AG09319 (cell line): ENCODE measurements around the gene GEMIN2.
"Not testable (repeated sequence)": the region's sequence is repeated elsewhere in the genome, so short reads cannot be mapped to it uniquely, and the experiment has no call there.

Experiments
- DNase-seq: peaks from one replicate; pipeline ENCODE4 v3.0.0-alpha.2; 2010; ENCODE audit warnings: low read depth; ENCODE audit errors: extremely low read depth
- CTCF ChIP-seq: IDR thresholded peaks from 2 replicates; pipeline ENCODE4 v1.5.1; 2011; ENCODE audit warnings: low read depth, mild to moderate bottlenecking, inconsistent platforms, low read length, moderate library complexity

Gene GEMIN2

GRCh38 chr14:39160494-39160893 lies 46.4 kb downstream of the GEMIN2 start:
- no peak for TF ChIP-seq CTCF
- no peak for DNase-seq

GRCh38 chr14:39167797-39168320 lies 53.7 kb downstream of the GEMIN2 start:
- not testable (repeated sequence) for DNase-seq

- DNase-seq, result no peak
- no peak for TF ChIP-seq CTCF
Measured at GRCh38 chr14:39168591-39168990, 54.5 kb downstream of the GEMIN2 start.

GRCh38 chr14:39169541-39169900 lies 55.4 kb downstream of the GEMIN2 start:
- no peak for TF ChIP-seq CTCF
- DNase-seq, result no peak

GRCh38 chr14:39173198-39173597 lies 59.1 kb downstream of the GEMIN2 start:
- DNase-seq, result no peak
- no peak for TF ChIP-seq CTCF

- DNase-seq, result peak; percentile 99
- TF ChIP-seq CTCF, result no peak
Measured at GRCh38 chr14:39174560-39175444, 60.7 kb downstream of the GEMIN2 start, which contains the start of gene PNN. Gene PNN, plus strand, starts transcription at chr14:39175254. Its CDS starts 26 bp downstream, at chr14:39175280.

GRCh38 chr14:39175445-39176262 lies 61.5 kb downstream of the GEMIN2 start:
- TF ChIP-seq CTCF, result no peak
- DNase-seq, result no peak
